Astrocyte of the cerebellum (primary cell): ENCODE measurements around the gene LAPTM5.

Source experiments
- DNase-seq: peaks from one replicate; pipeline ENCODE4 v3.0.0-alpha.2; 2011; ENCODE audit warnings: low read depth
- H3K4me3 ChIP-seq: 2 replicates; pipeline ENCODE4 v1.5.1; 2011; ENCODE audit warnings: mild to moderate bottlenecking, low read depth, low read length, moderate library complexity
- CTCF ChIP-seq: IDR thresholded peaks from 2 replicates; pipeline ENCODE4 v1.5.1; 2012; ENCODE audit warnings: low read length, low read depth, moderate library complexity, mild to moderate bottlenecking; ENCODE audit errors: missing control alignments
- in situ Hi-C: cut with HindIII; loops from 2 replicates; pipeline ENCODE4 v1.10.0; 2017; ENCODE audit warnings: low sequenced_read_pairs

Gene LAPTM5

GRCh38 chr1:30706528-30706927, 51.0 kb downstream of the LAPTM5 start:
- in situ Hi-C loops: no loop called here
- no peak overlapping the region for H3K4me3 ChIP-seq
- DNase-seq: no peak
- TF ChIP-seq CTCF: no peak

- TF ChIP-seq CTCF: no peak
- DNase-seq: no peak
- H3K4me3 ChIP-seq: no peak overlapping the region
- in situ Hi-C loops: no loop called here
Measured at GRCh38 chr1:30705698-30706097, 51.9 kb downstream of the LAPTM5 start.

GRCh38 chr1:30704765-30705509, 52.6 kb downstream of the LAPTM5 start:
- in situ Hi-C loops: no loop called here
- no peak for DNase-seq
- no peak overlapping the region for H3K4me3 ChIP-seq
- no peak for TF ChIP-seq CTCF

GRCh38 chr1:30704271-30704670, 53.3 kb downstream of the LAPTM5 start:
- no peak overlapping the region for H3K4me3 ChIP-seq
- no peak for DNase-seq
- no peak for TF ChIP-seq CTCF
- in situ Hi-C loops: no loop called here

- in situ Hi-C loops: no loop called here
- no peak for TF ChIP-seq CTCF
- DNase-seq: no peak
- no peak overlapping the region for H3K4me3 ChIP-seq
Measured at GRCh38 chr1:30702823-30703222, 54.8 kb downstream of the LAPTM5 start.

- in situ Hi-C loops: no loop called here
- no peak overlapping the region for H3K4me3 ChIP-seq
- DNase-seq: no peak
- no peak for TF ChIP-seq CTCF
Measured at GRCh38 chr1:30701258-30701633, 56.3 kb downstream of the LAPTM5 start.
